H1 (cell line): ENCODE results near the gene WDFY4. TPM values are rescaled to one million over a fixed set of nuclear protein-coding genes. Genes with fewer than 3 reads are reported as not detected.

Experiments
- CTCF ChIA-PET: fragments of 300-600 bp; sonication (Branson Sonifier 250); formaldehyde crosslinking; loops from one replicate; lab custom pipeline; 2021; ENCODE audit not compliant: partially characterized antibody; lab: Charles Lee
- POLR2A ChIA-PET: fragments of 300-600 bp; sonication (Branson Sonifier 250); formaldehyde crosslinking; loops from one replicate; lab custom pipeline; 2021; ENCODE audit warnings: inconsistent platforms; ENCODE audit not compliant: partially characterized antibody; lab: Charles Lee
- DNase-seq, 2 experiments: peaks; one replicate each; pipeline versions ENCODE4 v3.0.0 to v3.0.0-alpha.2; 2010 to 2022; ENCODE audit warnings: low spot score in 2 of 2, low read depth in 1 of 2, mixed read lengths in 1 of 2
- FAIRE-seq: peaks from 2 replicates; lab custom pipeline; 2011; peaks lifted over from hg19 to GRCh38; lab: Jason Lieb, UNC
- H2AFZ ChIP-seq: 2 replicates; pipeline ENCODE4 v1.8.1; 2012; ENCODE audit warnings: low read length, inconsistent platforms
- H2AK5ac ChIP-seq: 2 replicates; pipeline ENCODE4 v1.6.1; 2013; ENCODE audit warnings: low read depth, low read length
- H2BK120ac ChIP-seq: replicated peaks from 2 replicates; pipeline ENCODE3; 2013; ENCODE audit warnings: low read depth, low read length, inconsistent platforms
- H2BK12ac ChIP-seq: 2 replicates; pipeline ENCODE4 v1.6.1; 2013; ENCODE audit warnings: low read depth, low read length
- H2BK15ac ChIP-seq: 2 replicates; pipeline ENCODE4 v1.6.1; 2013; ENCODE audit warnings: low read length
- H2BK20ac ChIP-seq: 2 replicates; pipeline ENCODE4 v1.6.1; 2013; ENCODE audit warnings: low read length
- H2BK5ac ChIP-seq: 2 replicates; pipeline ENCODE4 v1.6.1; 2013; ENCODE audit warnings: low read depth, low read length
- H3K14ac ChIP-seq: 2 replicates; pipeline ENCODE4 v1.6.1; 2013; ENCODE audit warnings: inconsistent platforms; ENCODE audit not compliant: insufficient read length
- H3K18ac ChIP-seq: 2 replicates; pipeline ENCODE4 v1.6.1; 2013; ENCODE audit warnings: low read length; ENCODE audit errors: extremely low read depth
- H3K23ac ChIP-seq: 2 replicates; pipeline ENCODE4 v1.6.1; 2013; ENCODE audit warnings: inconsistent platforms; ENCODE audit not compliant: insufficient read length
- H3K23me2 ChIP-seq: 2 replicates; pipeline ENCODE4 v1.6.1; 2013; ENCODE audit warnings: low read depth, low read length
- H3K27ac ChIP-seq: 2 replicates; pipeline ENCODE4 v1.6.1; 2011; ENCODE audit warnings: low read depth, low read length, inconsistent platforms
- H3K27me3 ChIP-seq, 4 experiments: replicated peaks in 1 of 4; 1 replicate in 1 of 4; 2 replicates in 3 of 4; pipeline versions ENCODE4 v1.6.1 to v1.8.1; 2011 to 2013; ENCODE audit warnings: low read length in 3 of 4, mild to moderate bottlenecking in 3 of 4, inconsistent platforms in 2 of 4, mixed read lengths in 2 of 4, moderate library complexity in 1 of 4; ENCODE audit not compliant: control insufficient read depth in 3 of 4, insufficient read depth in 3 of 4; ENCODE audit errors: extremely low read depth in 1 of 4
- H3K36me3 ChIP-seq, 4 experiments: 2 replicates each; pipeline versions ENCODE4 v1.6.1 to v1.8.1; 2011 to 2013; ENCODE audit warnings: mild to moderate bottlenecking in 4 of 4, low read length in 3 of 4, moderate library complexity in 2 of 4, control low read depth in 1 of 4, inconsistent platforms in 1 of 4; ENCODE audit not compliant: insufficient read depth in 4 of 4, control insufficient read depth in 2 of 4
- H3K4ac ChIP-seq: replicated peaks from 2 replicates; pipeline ENCODE3; 2013; ENCODE audit warnings: low read length, low read depth, mixed read lengths, inconsistent platforms; ENCODE audit not compliant: insufficient read length
- H3K4me1 ChIP-seq, 4 experiments: replicated peaks in 1 of 4; 1 replicate in 1 of 4; 2 replicates in 3 of 4; pipeline versions ENCODE4 v1.6.1 to v1.8.1; 2011 to 2013; ENCODE audit warnings: low read length in 3 of 4, inconsistent platforms in 2 of 4, mixed read lengths in 1 of 4; ENCODE audit not compliant: insufficient read depth in 4 of 4, control insufficient read depth in 3 of 4
- H3K4me2 ChIP-seq, 2 experiments: 2 replicates each; pipeline versions ENCODE4 v1.6.1 to v1.8.1; 2011 to 2013; ENCODE audit warnings: low read depth in 2 of 2, low read length in 2 of 2, control low read depth in 1 of 2, inconsistent platforms in 1 of 2, mild to moderate bottlenecking in 1 of 2; ENCODE audit not compliant: insufficient read depth in 1 of 2
- H3K4me3 ChIP-seq, 4 experiments: fragments of 200-600, 300-600 bp in 1 of 4; sonication (generic), shearing (Covaris generic), sonication (Bioruptor Twin) in 1 of 4; 2 replicates each; pipeline versions ENCODE4 v1.5.1 to v1.8.1; 2011 to 2016; ENCODE audit warnings: low read length in 4 of 4, low read depth in 3 of 4, control low read depth in 2 of 4, inconsistent platforms in 2 of 4, mild to moderate bottlenecking in 2 of 4, mixed read lengths in 1 of 4, moderate library complexity in 1 of 4; ENCODE audit not compliant: insufficient read depth in 2 of 4; ENCODE audit errors: extremely low read depth in 1 of 4
- H3K56ac ChIP-seq: replicated peaks from 2 replicates; pipeline ENCODE3; 2013; ENCODE audit warnings: low read depth, mild to moderate bottlenecking, mixed read lengths, low read length, inconsistent platforms; ENCODE audit not compliant: insufficient read length
- H3K79me1 ChIP-seq: 2 replicates; pipeline ENCODE4 v1.6.1; 2013; ENCODE audit warnings: low read depth, low read length, control low read depth
- H3K79me2 ChIP-seq, 2 experiments: 2 replicates each; pipeline versions ENCODE4 v1.6.1 to v1.8.1; 2012 to 2013; ENCODE audit warnings: low read length in 2 of 2, mild to moderate bottlenecking in 2 of 2, inconsistent platforms in 1 of 2; ENCODE audit not compliant: insufficient read depth in 2 of 2, control insufficient read depth in 1 of 2
- H3K9ac ChIP-seq, 4 experiments: replicated peaks in 1 of 4; 1 replicate in 1 of 4; 2 replicates in 3 of 4; pipeline versions ENCODE4 v1.6.1 to v1.8.1; 2011 to 2013; ENCODE audit warnings: low read depth in 3 of 4, low read length in 3 of 4, control low read depth in 2 of 4, mild to moderate bottlenecking in 2 of 4, moderate library complexity in 2 of 4, inconsistent platforms in 1 of 4; ENCODE audit errors: extremely low read depth in 1 of 4
- H3K9me3 ChIP-seq, 2 experiments: 2 replicates each; pipeline versions ENCODE4 v1.6.1 to v1.8.1; 2012 to 2013; ENCODE audit warnings: mild to moderate bottlenecking in 2 of 2, moderate library complexity in 2 of 2, control low read depth in 1 of 2, inconsistent platforms in 1 of 2, low read depth in 1 of 2, low read length in 1 of 2, mixed read lengths in 1 of 2; ENCODE audit not compliant: insufficient read depth in 2 of 2
- H4K20me1 ChIP-seq, 2 experiments: replicated peaks in 1 of 2; 2 replicates each; pipeline versions ENCODE3 to v1.8.1; 2011 to 2013; ENCODE audit warnings: inconsistent platforms in 2 of 2, low read length in 2 of 2, mild to moderate bottlenecking in 1 of 2; ENCODE audit not compliant: insufficient read depth in 2 of 2, control insufficient read depth in 1 of 2
- H4K5ac ChIP-seq: 2 replicates; pipeline ENCODE4 v1.6.1; 2013; ENCODE audit warnings: low read length, low read depth, mixed read lengths, inconsistent platforms; ENCODE audit not compliant: insufficient read length
- H4K8ac ChIP-seq: 2 replicates; pipeline ENCODE4 v1.8.0; 2013; ENCODE audit warnings: mild to moderate bottlenecking, moderate library complexity, low read length, inconsistent platforms; ENCODE audit not compliant: insufficient read depth; ENCODE audit errors: extremely low read depth
- H4K91ac ChIP-seq: replicated peaks from 2 replicates; pipeline ENCODE3; 2013; ENCODE audit warnings: low read length, mixed read lengths, inconsistent platforms; ENCODE audit not compliant: insufficient read length
- BACH1 ChIP-seq: IDR thresholded peaks from 2 replicates; pipeline ENCODE4 v1.6.1; 2012; ENCODE audit warnings: low read length, improper control_type of control experiment
- CREB1 ChIP-seq: IDR thresholded peaks from 2 replicates; pipeline ENCODE4 v1.6.1; 2012; ENCODE audit warnings: inconsistent platforms
- RAD21 ChIP-seq, 2 experiments: IDR thresholded peaks in 1 of 2; conservative IDR thresholded peaks in 1 of 2; 2 replicates each; pipeline ENCODE4 v1.6.1; 2011; ENCODE audit warnings: low read depth in 2 of 2, low read length in 2 of 2, improper control_type of control experiment in 1 of 2, inconsistent platforms in 1 of 2, mild to moderate bottlenecking in 1 of 2, moderate library complexity in 1 of 2
- SAP30 ChIP-seq: fragments of 300-600 bp; sonication (generic); IDR thresholded peaks from 2 replicates; pipeline ENCODE4 v1.7.1; 2012; ENCODE audit warnings: low read length, moderate library complexity, mild to moderate bottlenecking, inconsistent platforms; ENCODE audit not compliant: insufficient read depth, insufficient replicate concordance
- TCF12 ChIP-seq: IDR thresholded peaks from 2 replicates; pipeline ENCODE4 v1.6.1; 2011; ENCODE audit warnings: low read depth, mild to moderate bottlenecking, low read length
- TEAD4 ChIP-seq: IDR thresholded peaks from 2 replicates; pipeline ENCODE4 v1.6.1; 2012; ENCODE audit warnings: low read depth, low read length, inconsistent platforms, mixed read lengths
- YY1 ChIP-seq: IDR thresholded peaks from 2 replicates; pipeline ENCODE4 v1.6.1; 2011; ENCODE audit warnings: low read depth, mild to moderate bottlenecking, low read length
- WGBS, 2 experiments: shearing (Covaris generic) in 1 of 2; methylation state at CpG; one replicate each; pipeline versions ENCODE4 v1.1.6 to v1.1.7; 2013 to 2015; ENCODE audit warnings: low lambda C conversion rate in 2 of 2, mixed read lengths in 2 of 2, inconsistent platforms in 1 of 2, low coverage in 1 of 2, missing lambda C conversion rate in 1 of 2; ENCODE audit not compliant: insufficient replicate concordance in 2 of 2, insufficient coverage in 1 of 2, insufficient read length in 1 of 2; ENCODE audit errors: extremely low coverage in 1 of 2, missing lambda C conversion rate in 1 of 2; 5-methylcytosine and 5-hydroxymethylcytosine counted together
- polyA plus RNA-seq, 7 experiments: library from polyadenylated mRNA; depleted of rRNA in 3 of 7; stranded (reverse) in 5 of 7; unstranded in 2 of 7; fragments of >200 nt in 5 of 7; fragments of 200-250 nt in 2 of 7; gene quantifications; 1 replicate in 5 of 7; 2 replicates in 1 of 7; 4 replicates in 1 of 7; pipeline versions ENCODE4 v1.2.1 to v1.2.3, GENCODE V29; 2011 to 2013; ENCODE audit warnings: missing spikeins in 2 of 7, mixed read lengths in 2 of 7
- total RNA-seq: library from RNA; stranded (reverse); fragmentation: NEBNext Ultra II Directional; extraction: Animal tissue kit (Norgen Biotek cat#: 25700); gene quantifications from 2 replicates; pipeline ENCODE4 v1.2.1, GENCODE V29; 2021
- TF ChIP-seq, protein P1 (sequence below), 3 experiments: IDR thresholded peaks; 1 replicate in 2 of 3; 2 replicates in 1 of 3; pipeline versions ENCODE4 v1.5.1 to v1.6.1; 2011; ENCODE audit warnings: low read length in 3 of 3, mild to moderate bottlenecking in 3 of 3, inconsistent platforms in 2 of 3, low read depth in 1 of 3, moderate library complexity in 1 of 3; ENCODE audit not compliant: insufficient read depth in 1 of 3; ENCODE audit errors: control extremely low read depth in 1 of 3
- TF ChIP-seq, protein P2 (sequence below): IDR thresholded peaks from 2 replicates; pipeline ENCODE4 v1.6.1; 2012; ENCODE audit warnings: inconsistent platforms

WDFY4 gene
- total and polyA plus RNA-seq, 2 of the 8 experiments (the other 6 are each of a cell fraction or from before 2014, with no cell fraction given): not detected

DNA sequence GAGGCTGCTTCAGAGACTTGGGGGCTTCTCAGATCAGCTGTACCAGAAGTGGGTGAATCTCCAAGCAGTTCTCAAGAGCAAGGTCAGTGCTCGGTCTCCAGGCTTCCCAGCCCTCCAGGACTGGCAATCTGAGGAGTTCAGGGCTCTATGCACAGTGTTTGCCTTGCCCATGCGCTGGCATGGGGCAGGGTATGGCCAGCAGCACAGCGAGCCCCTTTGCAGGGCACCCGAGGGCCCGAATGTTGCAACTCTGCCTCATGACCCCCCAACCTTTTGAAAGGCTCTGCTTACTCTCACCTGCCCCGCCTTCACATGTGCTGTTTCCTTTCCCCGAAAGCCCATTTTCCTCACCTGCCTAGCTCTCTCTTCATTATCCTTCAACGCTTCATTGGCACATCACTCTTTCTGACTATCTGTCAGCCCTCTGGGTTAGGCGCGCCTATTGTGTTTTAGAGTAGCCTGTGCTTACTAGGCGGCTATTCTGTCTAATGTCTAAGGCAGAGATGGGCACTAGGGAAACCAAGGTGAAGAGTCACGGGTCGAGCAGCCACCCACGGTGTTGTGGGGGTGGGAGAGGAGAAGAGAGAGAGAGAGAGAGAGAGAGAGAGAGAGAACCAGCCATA, 83.6 kb downstream of the WDFY4 start:
- Histone ChIP-seq H4K20me1 (no peaks in the 10 kb centered on the region), H2AK5ac (no peak overlapping the region), H3K23me2 (no peaks in the 10 kb centered on the region), H3K23ac (no peak overlapping the region), H3K4me2 (no peak overlapping the region), H3K79me1 (no peaks in the 10 kb centered on the region), H2BK5ac (no peak overlapping the region), H3K56ac (no peak overlapping the region), H3K4ac (no peak overlapping the region), H3K36me3 (no peaks in the 10 kb centered on the region), H4K8ac (no peak overlapping the region), H2AFZ (no peak overlapping the region), H2BK20ac (no peak overlapping the region), H2BK12ac (no peak overlapping the region), H3K14ac (no peak overlapping the region), H3K9me3 (no peaks in the 10 kb centered on the region), H4K91ac (no peak overlapping the region), H2BK120ac (no peak overlapping the region), H3K9ac (no peak overlapping the region), H3K27me3 (no peaks in the 10 kb centered on the region), H3K79me2 (no peaks in the 10 kb centered on the region), H3K27ac (no peak overlapping the region), H4K5ac (no peak overlapping the region), H3K18ac (no peak overlapping the region), H2BK15ac (no peak overlapping the region), H3K4me1 (no peaks in the 10 kb centered on the region; a peak in 2 of 7 replicates), H3K4me3 (no peak overlapping the region)
- CTCF ChIA-PET: interaction anchor here (1.2 to 1.4 kb wide), 4 partner anchors 8 to 112 kb away, joined by 3 to 4 read pairs (median 3); no protein-coding TSS in a partner anchor
- POLR2A ChIA-PET: no interaction called here
- DNase-seq: no peak
- WGBS, 2 experiments: 76% methylated on average over 12 of the region's 14 CpGs; no CpG with 5 or more reads in 1 of the 2 experiments
- TF ChIP-seq BACH1 (no peak), TCF12 (no peak), CREB1 (no peak), TEAD4 (no peak), YY1 (no peak), SAP30 (no peak), RAD21 (IDR thresholded peaks at IDR 0.05 in 1 of 2, conservative IDR thresholded peaks at IDR 0.05 in 1 of 2; ENCODE audit: low read depth in 2 of 2, low read length in 2 of 2) (no peak)
- TF ChIP-seq, protein P1, sequence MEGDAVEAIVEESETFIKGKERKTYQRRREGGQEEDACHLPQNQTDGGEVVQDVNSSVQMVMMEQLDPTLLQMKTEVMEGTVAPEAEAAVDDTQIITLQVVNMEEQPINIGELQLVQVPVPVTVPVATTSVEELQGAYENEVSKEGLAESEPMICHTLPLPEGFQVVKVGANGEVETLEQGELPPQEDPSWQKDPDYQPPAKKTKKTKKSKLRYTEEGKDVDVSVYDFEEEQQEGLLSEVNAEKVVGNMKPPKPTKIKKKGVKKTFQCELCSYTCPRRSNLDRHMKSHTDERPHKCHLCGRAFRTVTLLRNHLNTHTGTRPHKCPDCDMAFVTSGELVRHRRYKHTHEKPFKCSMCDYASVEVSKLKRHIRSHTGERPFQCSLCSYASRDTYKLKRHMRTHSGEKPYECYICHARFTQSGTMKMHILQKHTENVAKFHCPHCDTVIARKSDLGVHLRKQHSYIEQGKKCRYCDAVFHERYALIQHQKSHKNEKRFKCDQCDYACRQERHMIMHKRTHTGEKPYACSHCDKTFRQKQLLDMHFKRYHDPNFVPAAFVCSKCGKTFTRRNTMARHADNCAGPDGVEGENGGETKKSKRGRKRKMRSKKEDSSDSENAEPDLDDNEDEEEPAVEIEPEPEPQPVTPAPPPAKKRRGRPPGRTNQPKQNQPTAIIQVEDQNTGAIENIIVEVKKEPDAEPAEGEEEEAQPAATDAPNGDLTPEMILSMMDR (IDR thresholded peaks at IDR 0.05; ENCODE audit: control extremely low read depth in 1 of 3, insufficient read depth in 1 of 3, low read depth in 1 of 3, low read length in 3 of 3): no peak
- TF ChIP-seq, protein P2, sequence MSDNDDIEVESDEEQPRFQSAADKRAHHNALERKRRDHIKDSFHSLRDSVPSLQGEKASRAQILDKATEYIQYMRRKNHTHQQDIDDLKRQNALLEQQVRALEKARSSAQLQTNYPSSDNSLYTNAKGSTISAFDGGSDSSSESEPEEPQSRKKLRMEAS: no peak
- TF ChIP-seq, all 59 proteins: peak for 0
- no peak for FAIRE-seq
